ENCODE results near the gene RAB5IF.

DNA sequence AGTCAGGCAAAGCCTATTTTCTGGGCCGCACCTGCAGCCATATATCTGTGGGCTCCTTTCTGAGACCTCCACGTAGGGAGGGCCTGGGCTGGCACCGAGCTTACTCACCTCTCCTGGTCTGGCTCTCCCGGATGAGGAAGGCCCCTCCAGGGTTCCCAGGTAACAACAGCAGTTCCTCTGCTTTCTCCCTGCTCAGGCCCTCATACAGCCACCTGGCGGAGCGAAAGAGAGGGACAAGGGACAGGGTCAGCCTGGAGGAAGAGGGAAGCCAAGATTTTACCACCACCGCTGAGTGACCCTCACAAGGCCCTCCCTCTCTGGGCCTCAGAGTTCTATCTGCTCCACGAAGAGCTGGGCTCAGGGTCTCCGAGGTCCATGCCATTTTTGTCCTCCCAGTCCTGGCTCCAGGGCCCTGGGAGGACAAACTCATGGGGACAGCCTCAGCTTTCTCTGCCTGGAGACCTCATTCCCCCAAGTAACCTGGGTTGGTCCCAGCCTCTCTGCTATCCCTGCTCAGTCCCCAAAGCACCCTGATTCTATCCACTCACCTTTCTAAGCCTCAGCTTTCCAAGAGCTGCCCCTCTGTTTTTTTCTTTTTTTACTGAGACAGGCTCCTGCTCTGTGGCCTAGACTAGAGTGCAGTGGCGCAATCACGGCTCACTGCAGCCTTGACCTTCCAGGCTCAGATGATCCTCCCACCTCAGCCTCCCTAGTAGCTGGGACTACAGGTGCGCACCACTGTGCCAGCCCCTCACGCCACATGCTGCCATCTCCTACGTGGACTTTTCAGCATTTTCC lies 27.1 kb downstream of the RAB5IF start:
- TF ChIP-seq POLR2AphosphoS5 (IDR thresholded peaks at IDR 0.05) (no peak), CTCF (IDR thresholded peaks at IDR 0.05) (no peak), EP300 (IDR thresholded peaks at IDR 0.05) (no peak), POLR2A (IDR thresholded peaks at IDR 0.05; ENCODE audit: low read depth) (no peak)

All from esophagus muscularis mucosa (tissue), 4 donors.